Esophagus muscularis mucosa (tissue), 4 donors: Measurements from ENCODE around the gene SF3A2. TPM values are rescaled to one million over a fixed set of nuclear protein-coding genes. Genes with fewer than 3 reads are reported as not detected.

Source experiments
- DNase-seq: peaks from one replicate; pipeline ENCODE4 v3.0.0-alpha.2; 2017; ENCODE audit errors: extremely low spot score
- H3K27ac ChIP-seq, 4 donors: fragments of 200-600 bp; sonication (generic); replicated peaks in 1 of 4; 1 replicate in 3 of 4; 2 replicates in 1 of 4; pipeline ENCODE4 v1.5.1; 2016 to 2019; ENCODE audit warnings: mild to moderate bottlenecking in 1 of 4
- H3K27me3 ChIP-seq, 4 donors: fragments of 200-600 bp; sonication (generic); one replicate each; pipeline versions ENCODE4 v1.5.1 to v1.6.0; 2016 to 2019
- H3K36me3 ChIP-seq, 4 donors: fragments of 200-600 bp; sonication (generic); one replicate each; pipeline ENCODE4 v1.5.1; 2016 to 2019
- H3K4me1 ChIP-seq, 4 donors: fragments of 200-600 bp; sonication (generic); one replicate each; pipeline ENCODE4 v1.5.1; 2016 to 2019
- H3K4me3 ChIP-seq, 4 donors: fragments of 200-600 bp; sonication (generic); 1 replicate in 2 of 4; 2 replicates in 2 of 4; pipeline ENCODE4 v1.5.1; 2016 to 2019; ENCODE audit warnings: mild to moderate bottlenecking in 4 of 4, moderate library complexity in 1 of 4
- H3K9me3 ChIP-seq, 4 donors: fragments of 200-600 bp; sonication (generic); 1 replicate in 3 of 4; 2 replicates in 1 of 4; pipeline ENCODE4 v1.5.1; 2016 to 2019
- EP300 ChIP-seq: sonication (generic); formaldehyde crosslinking; IDR thresholded peaks from one replicate; pipeline ENCODE4 v1.6.1; 2017; ENCODE audit warnings: antibody characterized with exemption
- POLR2A ChIP-seq: fragments of 450-650 bp; IDR thresholded peaks from one replicate; pipeline ENCODE4 v1.6.1; 2017; ENCODE audit warnings: antibody characterized with exemption, moderate library complexity, mild to moderate bottlenecking, low read depth
- POLR2AphosphoS5 ChIP-seq, 2 donors: sonication (generic); formaldehyde crosslinking; IDR thresholded peaks; one replicate each; pipeline ENCODE4 v1.6.1; 2017; ENCODE audit warnings: antibody characterized with exemption in 2 of 2
- WGBS: methylation state at CpG from one replicate; pipeline ENCODE4 v1.1.5; 2018; 5-methylcytosine and 5-hydroxymethylcytosine counted together
- intact Hi-C: fragments of 100-400 bp; cut with DNase I; formaldehyde crosslinking; loops from one replicate; pipeline ENCODE4 v1.15.1; 2023
- total RNA-seq, 4 donors: library from RNA; depleted of rRNA; stranded (reverse); fragments of >200 nt; gene quantifications; one replicate each; pipeline versions ENCODE4 v1.1.0 to v1.2.1, GENCODE V29; 2016
- TF ChIP-seq, protein P1 (sequence below), 3 experiments: fragments of 200-600 bp in 2 of 3; fragments of 450-650 bp in 1 of 3; sonication (generic) in 2 of 3; IDR thresholded peaks; one replicate each; pipeline ENCODE4 v1.5.1; 2017 to 2019; ENCODE audit warnings: antibody characterized with exemption in 3 of 3, mild to moderate bottlenecking in 2 of 3, moderate library complexity in 1 of 3

The SF3A2 gene
- total RNA-seq, 4 donors from 2014 or later = 29.5 to 56.9 (median 35.3) TPM

- Histone ChIP-seq H3K27me3 (no peaks in the 10 kb centered on the region), H3K36me3 (peaks cover 55 to 95% (median 85%) of the 10 kb centered on the region in 4 donors), H3K4me3 (no peak overlapping the region), H3K27ac (no peak overlapping the region), H3K4me1 (peaks cover 10 to 20% (median 15%) of the 10 kb centered on the region in 4 donors), H3K9me3 (no peaks in the 10 kb centered on the region)
- intact Hi-C loops = no loop called here
- TF ChIP-seq POLR2A (no peak), EP300 (no peak), POLR2AphosphoS5 (IDR thresholded peaks at IDR 0.05) (no peak)
- TF ChIP-seq, protein P1, sequence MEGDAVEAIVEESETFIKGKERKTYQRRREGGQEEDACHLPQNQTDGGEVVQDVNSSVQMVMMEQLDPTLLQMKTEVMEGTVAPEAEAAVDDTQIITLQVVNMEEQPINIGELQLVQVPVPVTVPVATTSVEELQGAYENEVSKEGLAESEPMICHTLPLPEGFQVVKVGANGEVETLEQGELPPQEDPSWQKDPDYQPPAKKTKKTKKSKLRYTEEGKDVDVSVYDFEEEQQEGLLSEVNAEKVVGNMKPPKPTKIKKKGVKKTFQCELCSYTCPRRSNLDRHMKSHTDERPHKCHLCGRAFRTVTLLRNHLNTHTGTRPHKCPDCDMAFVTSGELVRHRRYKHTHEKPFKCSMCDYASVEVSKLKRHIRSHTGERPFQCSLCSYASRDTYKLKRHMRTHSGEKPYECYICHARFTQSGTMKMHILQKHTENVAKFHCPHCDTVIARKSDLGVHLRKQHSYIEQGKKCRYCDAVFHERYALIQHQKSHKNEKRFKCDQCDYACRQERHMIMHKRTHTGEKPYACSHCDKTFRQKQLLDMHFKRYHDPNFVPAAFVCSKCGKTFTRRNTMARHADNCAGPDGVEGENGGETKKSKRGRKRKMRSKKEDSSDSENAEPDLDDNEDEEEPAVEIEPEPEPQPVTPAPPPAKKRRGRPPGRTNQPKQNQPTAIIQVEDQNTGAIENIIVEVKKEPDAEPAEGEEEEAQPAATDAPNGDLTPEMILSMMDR (IDR thresholded peaks at IDR 0.05) = no peak
- WGBS = 100% methylated on average over 1 of the region's 21 CpGs
- no peak for DNase-seq
Measured at GRCh38 chr19:2210206-2210605, 26.4 kb upstream of the SF3A2 start.

DNA sequence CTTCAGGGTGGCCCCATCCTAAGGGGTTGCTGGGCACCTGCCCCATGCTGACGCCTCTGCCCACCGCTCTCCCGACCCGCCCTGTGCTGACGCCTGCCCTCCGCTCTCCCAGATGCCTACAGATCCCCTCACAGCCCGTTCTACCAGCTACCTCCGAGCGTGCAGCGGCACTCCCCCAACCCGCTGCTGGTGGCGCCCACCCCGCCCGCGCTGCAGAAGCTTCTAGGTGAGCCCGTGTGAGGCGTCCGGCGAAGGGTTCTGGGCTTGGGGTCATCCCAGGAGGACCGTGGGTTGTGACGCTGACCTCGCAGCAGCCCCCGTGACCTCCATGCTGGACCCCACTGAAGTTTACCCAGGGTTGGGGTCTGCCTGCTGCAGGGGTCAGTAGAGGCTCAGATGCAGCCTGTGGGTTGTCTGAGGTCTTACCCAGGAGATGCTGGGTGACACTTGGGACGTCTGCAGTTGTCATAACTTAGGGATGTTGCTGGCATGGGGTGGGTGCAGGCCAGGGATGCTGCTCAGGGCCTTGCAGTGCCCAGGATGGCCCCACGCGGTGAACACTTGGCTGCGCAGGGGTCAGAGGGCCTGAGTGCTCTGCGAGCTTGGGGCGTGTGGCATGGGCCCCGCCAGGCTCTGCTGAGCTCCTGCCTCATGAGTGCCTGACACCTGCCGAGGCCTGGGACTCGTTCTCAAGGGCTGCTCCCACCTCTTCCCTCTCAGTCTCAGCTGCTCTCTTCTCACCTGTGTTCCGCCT, 25.5 kb upstream of the SF3A2 start:
- no peak for DNase-seq
- Histone ChIP-seq H3K4me1 (peaks cover 10 to 20% (median 15%) of the 10 kb centered on the region in 4 donors), H3K36me3 (peaks cover 54 to 95% (median 91%) of the 10 kb centered on the region in 4 donors), H3K27me3 (no peaks in the 10 kb centered on the region), H3K9me3 (no peaks in the 10 kb centered on the region), H3K4me3 (no peak overlapping the region), H3K27ac (no peak overlapping the region)
- no peak for TF ChIP-seq POLR2AphosphoS5 (IDR thresholded peaks at IDR 0.05)
- no peak for TF ChIP-seq POLR2A
- TF ChIP-seq, protein P1 (IDR thresholded peaks at IDR 0.05) = no peak
- no peak for TF ChIP-seq EP300
- intact Hi-C loops = no loop called here
- 91% methylated on average over 31 of the region's 33 CpGs for WGBS

- no peaks in the 10 kb centered on the region for H3K27me3 ChIP-seq
- DNase-seq = no peak
- TF ChIP-seq EP300 = no peak
- no peak for TF ChIP-seq POLR2A
- TF ChIP-seq, protein P1 (IDR thresholded peaks at IDR 0.05) = no peak
- no peak for TF ChIP-seq POLR2AphosphoS5 (IDR thresholded peaks at IDR 0.05)
- H3K9me3 ChIP-seq = no peaks in the 10 kb centered on the region
- no peak overlapping the region for H3K4me3 ChIP-seq
- no peak overlapping the region for H3K27ac ChIP-seq
- WGBS = 97% methylated on average over 19 of the region's 21 CpGs
- H3K4me1 ChIP-seq = peaks cover 6 to 13% (median 10%) of the 10 kb centered on the region in 4 donors
- intact Hi-C loops = no loop called here
- H3K36me3 ChIP-seq = peaks cover 60 to 98% (median 94%) of the 10 kb centered on the region in 4 donors
Measured at GRCh38 chr19:2212861-2213711, 23.5 kb upstream of the SF3A2 start.

DNA sequence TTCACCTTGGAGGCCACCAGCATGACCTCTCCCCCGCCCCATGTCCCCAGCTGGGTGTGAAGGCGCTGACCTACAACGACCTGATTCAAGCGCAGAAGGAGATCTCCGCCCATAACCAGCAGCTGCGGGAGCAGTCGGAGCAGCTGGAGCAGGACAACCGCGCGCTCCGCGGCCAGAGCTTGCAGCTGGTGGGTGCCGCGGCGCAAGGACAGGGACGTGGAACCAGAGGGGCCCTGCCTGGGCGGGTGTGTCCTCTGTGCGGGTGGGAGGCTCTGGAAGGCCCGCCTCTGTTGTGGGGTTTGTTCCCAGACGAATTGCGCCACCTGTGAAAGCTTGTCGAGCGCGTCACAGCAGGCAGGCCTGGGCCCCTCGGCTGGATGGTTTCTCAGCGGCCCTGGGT, 22.8 kb upstream of the SF3A2 start:
- TF ChIP-seq, protein P1 (IDR thresholded peaks at IDR 0.05) = no peak
- TF ChIP-seq EP300 = no peak
- TF ChIP-seq POLR2A = no peak
- no peak for TF ChIP-seq POLR2AphosphoS5 (IDR thresholded peaks at IDR 0.05)
- 90% methylated on average over 2 of the region's 26 CpGs for WGBS
- Histone ChIP-seq H3K4me3 (no peak overlapping the region), H3K27ac (no peak overlapping the region), H3K4me1 (peaks cover 0 to 6% (median 3%) of the 10 kb centered on the region in 4 donors), H3K36me3 (peaks cover 60 to 100% (median 100%) of the 10 kb centered on the region in 4 donors), H3K27me3 (no peaks in the 10 kb centered on the region), H3K9me3 (no peaks in the 10 kb centered on the region)
- intact Hi-C loops = no loop called here
- no peak for DNase-seq
